ENCODE measurements around the gene MIER2.

Gene MIER2

DNA sequence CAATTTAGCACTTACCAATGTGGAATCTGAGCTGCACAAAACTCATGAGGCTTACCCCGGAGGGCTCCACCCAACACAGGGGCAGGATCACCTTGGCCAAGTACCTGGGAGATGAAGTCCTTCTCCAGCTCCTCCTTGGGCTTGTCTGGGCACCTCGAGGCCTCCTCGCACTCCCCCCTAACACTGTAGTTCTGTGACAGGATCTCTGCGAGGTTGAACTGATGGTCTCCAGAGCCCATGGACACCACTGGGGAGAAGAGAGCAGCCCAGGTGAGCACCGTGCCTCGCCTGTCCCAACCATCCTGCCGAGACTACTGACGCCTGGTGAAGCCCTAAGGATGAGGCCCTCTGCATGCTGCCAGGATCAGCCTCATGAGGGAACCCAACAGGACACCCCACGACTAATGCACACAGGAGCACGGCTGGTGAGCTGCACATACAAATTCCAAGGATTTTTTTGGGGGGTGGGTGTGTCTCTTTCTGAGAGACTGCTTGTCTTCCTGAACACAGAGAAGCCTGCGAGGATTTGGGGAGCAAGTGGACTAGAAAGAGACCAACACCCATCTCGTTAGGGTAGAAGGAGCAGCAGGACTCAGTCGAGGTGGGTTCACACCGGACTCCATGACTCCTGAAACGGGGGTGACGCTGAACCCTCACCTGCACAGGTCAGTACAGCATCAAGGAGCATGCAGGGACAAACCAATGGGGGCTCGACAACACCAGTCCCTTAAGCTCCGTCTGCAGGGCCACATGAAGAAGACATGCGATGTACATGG lies 10.1 kb downstream of the MIER2 start:
- DNase-seq (ENCODE audit: low spot score), result no peak
- TF ChIP-seq, protein P1, sequence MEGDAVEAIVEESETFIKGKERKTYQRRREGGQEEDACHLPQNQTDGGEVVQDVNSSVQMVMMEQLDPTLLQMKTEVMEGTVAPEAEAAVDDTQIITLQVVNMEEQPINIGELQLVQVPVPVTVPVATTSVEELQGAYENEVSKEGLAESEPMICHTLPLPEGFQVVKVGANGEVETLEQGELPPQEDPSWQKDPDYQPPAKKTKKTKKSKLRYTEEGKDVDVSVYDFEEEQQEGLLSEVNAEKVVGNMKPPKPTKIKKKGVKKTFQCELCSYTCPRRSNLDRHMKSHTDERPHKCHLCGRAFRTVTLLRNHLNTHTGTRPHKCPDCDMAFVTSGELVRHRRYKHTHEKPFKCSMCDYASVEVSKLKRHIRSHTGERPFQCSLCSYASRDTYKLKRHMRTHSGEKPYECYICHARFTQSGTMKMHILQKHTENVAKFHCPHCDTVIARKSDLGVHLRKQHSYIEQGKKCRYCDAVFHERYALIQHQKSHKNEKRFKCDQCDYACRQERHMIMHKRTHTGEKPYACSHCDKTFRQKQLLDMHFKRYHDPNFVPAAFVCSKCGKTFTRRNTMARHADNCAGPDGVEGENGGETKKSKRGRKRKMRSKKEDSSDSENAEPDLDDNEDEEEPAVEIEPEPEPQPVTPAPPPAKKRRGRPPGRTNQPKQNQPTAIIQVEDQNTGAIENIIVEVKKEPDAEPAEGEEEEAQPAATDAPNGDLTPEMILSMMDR (conservative IDR thresholded peaks at IDR 0.05; ENCODE audit: low read depth), result no peak
- peak overlapping the region; percentile 24 for H3K27ac ChIP-seq
- POLR2A ChIA-PET (ENCODE audit: low non-redundant PET), result no interaction called here
- CTCF ChIA-PET, result no interaction called here

DNA sequence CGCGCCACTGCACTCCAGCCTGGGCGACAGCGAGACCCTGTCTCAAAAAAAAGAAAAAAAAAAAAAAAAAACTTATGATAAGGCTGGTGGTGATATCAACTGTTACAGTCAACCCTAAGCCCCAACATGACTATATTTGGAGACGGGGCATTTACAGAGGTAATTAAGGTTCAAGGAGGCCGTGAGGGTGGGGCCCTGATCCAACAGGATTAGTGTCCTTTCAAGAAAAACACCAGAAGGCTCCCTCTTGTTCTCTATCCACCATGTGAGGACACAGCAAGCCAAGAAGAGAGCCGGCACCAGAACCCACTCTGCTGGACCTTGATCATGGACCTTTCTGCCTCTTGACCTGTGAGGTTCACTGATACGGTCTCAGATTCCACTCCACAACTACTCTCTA lies 14.1 kb downstream of the MIER2 start:
- no peak for DNase-seq (ENCODE audit: low spot score)
- TF ChIP-seq, protein P1 (conservative IDR thresholded peaks at IDR 0.05; ENCODE audit: low read depth), result no peak
- CTCF ChIA-PET, result no interaction called here
- POLR2A ChIA-PET (ENCODE audit: low non-redundant PET), result no interaction called here
- no peak overlapping the region for H3K27ac ChIP-seq

DNA sequence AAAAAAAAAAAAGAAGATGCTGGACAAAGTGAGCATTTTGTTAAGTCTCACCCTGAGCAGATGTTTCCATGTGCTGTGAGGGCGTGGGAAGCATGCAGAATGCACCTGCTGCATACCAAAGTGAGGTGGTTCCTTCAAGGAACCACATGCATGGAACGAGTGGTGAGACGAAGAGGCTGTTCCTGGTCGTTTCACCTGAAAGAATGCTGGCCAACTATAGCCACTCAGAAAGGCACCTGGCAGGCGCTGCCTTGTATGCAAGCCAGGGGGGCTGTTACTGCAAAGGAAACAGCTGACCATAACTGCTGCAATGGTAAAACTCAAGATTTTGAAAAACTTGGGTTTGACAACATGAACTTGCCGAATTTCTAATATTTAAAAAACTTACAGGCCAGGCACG lies 14.7 kb downstream of the MIER2 start:
- POLR2A ChIA-PET (ENCODE audit: low non-redundant PET), result no interaction called here

DNA sequence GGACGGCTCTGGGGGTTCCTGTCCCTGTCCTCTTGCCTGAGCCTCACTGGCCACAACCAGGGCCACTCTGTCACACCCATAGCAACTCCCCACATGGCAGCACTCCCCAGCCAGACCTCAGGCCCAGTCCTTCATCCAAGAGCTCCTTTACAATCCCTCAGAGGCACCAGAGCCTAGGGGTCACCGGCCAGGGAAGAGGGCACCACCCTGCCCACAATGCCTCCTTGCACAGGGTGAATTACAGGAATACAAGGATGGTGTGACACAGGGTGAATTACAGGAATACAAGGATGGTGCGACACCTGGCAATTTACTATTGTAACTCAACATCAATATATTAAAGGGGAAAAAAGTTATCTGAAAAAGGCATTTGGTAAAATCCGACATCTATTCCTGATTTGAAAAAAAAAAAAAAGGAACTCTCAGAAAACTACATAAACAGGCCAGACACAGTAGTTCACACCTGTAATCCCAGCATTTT lies 16.5 kb downstream of the MIER2 start:
- ChIA-PET POLR2A (ENCODE audit: low non-redundant PET) (no interaction called here), CTCF (interaction anchor here (0.6 kb wide), 1 partner anchor 168 kb away, joined by 3 read pairs; no protein-coding TSS in a partner anchor)
- DNase-seq (ENCODE audit: low spot score), result no peak
- TF ChIP-seq, protein P1 (conservative IDR thresholded peaks at IDR 0.05; ENCODE audit: low read depth), result no peak
- H3K27ac ChIP-seq, result no peak overlapping the region

More for the DNA sequence above, 14.7 kb downstream of the MIER2 start:
- CTCF ChIA-PET, result no interaction called here
- H3K27ac ChIP-seq, result no peak overlapping the region
- DNase-seq (ENCODE audit: low spot score), result no peak
- TF ChIP-seq, protein P1 (conservative IDR thresholded peaks at IDR 0.05; ENCODE audit: low read depth), result no peak

DNA sequence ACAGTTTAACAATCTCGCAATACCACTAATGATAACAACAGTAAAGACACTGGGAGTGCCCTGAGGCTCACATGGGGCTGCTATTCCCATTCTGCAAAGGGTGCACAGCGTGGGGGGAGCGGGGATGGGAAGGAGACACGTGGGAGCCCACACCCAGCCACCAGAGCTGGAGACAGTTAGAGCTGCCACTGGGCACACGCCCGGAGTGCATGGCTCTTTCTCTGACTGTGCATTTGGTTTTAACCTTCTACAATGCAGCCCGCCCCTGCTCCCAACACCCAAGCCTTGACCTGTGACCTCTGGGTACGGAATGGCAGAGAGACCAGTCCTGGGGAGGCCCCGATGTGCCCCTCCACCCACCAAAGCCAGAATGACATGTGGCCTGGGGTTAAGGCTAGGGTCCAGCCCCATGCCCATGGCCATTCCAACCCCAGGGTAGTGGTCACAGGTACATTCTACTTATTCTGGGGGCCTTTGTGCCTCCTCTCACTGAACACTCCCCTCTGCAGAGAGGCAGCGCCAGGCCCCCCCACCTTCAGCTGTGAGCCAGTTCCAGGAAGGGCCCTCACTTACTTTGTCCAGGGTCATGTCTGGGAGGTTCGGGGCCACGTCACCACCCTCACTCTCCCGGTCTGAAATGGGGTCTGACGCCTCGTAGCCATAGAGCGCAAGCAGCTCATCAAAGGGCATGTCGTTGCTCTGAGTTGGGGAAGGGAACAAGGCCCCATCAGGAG lies 17.1 kb downstream of the MIER2 start:
- no peak overlapping the region for H3K27ac ChIP-seq
- ChIA-PET POLR2A (ENCODE audit: low non-redundant PET) (no interaction called here), CTCF (no interaction called here)
- TF ChIP-seq, protein P1 (conservative IDR thresholded peaks at IDR 0.05; ENCODE audit: low read depth), result no peak
- no peak for DNase-seq (ENCODE audit: low spot score)

DNA sequence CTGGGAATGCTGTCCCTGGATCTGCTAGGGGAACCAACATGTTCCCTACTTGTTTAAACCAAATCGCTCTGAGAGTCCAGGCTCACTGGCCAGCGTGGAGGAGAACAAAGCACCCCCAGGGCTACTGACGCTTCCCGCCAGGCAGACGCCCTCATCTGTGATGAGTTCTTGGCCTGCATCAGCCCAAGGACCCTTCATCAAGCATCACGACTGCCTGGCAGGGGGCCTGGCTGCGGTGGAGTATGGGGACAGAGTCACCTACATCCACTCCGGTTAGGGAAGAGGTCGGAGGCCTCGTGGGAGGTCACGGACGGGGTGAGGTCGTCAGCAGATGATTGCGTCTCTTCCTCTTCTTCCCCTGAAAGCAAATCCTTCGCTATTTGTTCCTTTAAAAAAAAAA lies 17.7 kb downstream of the MIER2 start:
- TF ChIP-seq, protein P1 (conservative IDR thresholded peaks at IDR 0.05; ENCODE audit: low read depth), result no peak
- POLR2A ChIA-PET (ENCODE audit: low non-redundant PET), result no interaction called here
- no peak overlapping the region for H3K27ac ChIP-seq
- CTCF ChIA-PET, result no interaction called here
- DNase-seq (ENCODE audit: low spot score), result no peak

Measured in RWPE1 (cell line).